Activated naive CD4-positive, alpha-beta T cell treated with anti-CD3 and anti-CD28 coated beads, Interleukin-2, amount 10 ng/mL, durations not matched to agents 7 days and 5 days (primary cell): Measurements from ENCODE around the gene BCL7B.
A peak's percentile ranks its signal among the peaks of the same experiment; 100 is the strongest.
"Not testable (repeated sequence)": the region's sequence is repeated elsewhere in the genome, so short reads cannot be mapped to it uniquely, and the experiment has no call there.

Source experiments
- CTCF ChIA-PET: fragments of 350-600 bp; sonication (Branson Sonifier 250); formaldehyde crosslinking; loops from one replicate; lab custom pipeline; 2021; ENCODE audit warnings: antibody characterized with exemption; lab: Charles Lee
- DNase-seq: peaks from one replicate; pipeline ENCODE4 v3.0.0-alpha.2; 2020
- H3K27ac Mint-ChIP-seq: one replicate; pipeline ENCODE4 v1.8.0; 2021; ENCODE audit warnings: mild to moderate bottlenecking, moderate library complexity, mixed read lengths
- H3K27me3 Mint-ChIP-seq: one replicate; pipeline ENCODE4 v1.8.0; 2021; ENCODE audit warnings: mild to moderate bottlenecking, mixed read lengths
- H3K36me3 Mint-ChIP-seq: one replicate; pipeline ENCODE4 v1.8.0; 2021; ENCODE audit warnings: mixed read lengths
- H3K4me1 Mint-ChIP-seq: one replicate; pipeline ENCODE4 v1.8.0; 2021; ENCODE audit warnings: mixed read lengths
- H3K4me3 Mint-ChIP-seq: one replicate; pipeline ENCODE4 v1.8.0; 2021; ENCODE audit warnings: mild to moderate bottlenecking, moderate library complexity, mixed read lengths
- H3K9me3 Mint-ChIP-seq: one replicate; pipeline ENCODE4 v1.8.0; 2021; ENCODE audit warnings: mixed read lengths

The BCL7B gene

GRCh38 chr7:73582664-73583202 lies 25.2 kb upstream of the BCL7B start:
- CTCF ChIA-PET = interaction anchor here (0.8 kb wide), 1 partner anchor 16 kb away, joined by 3 read pairs; no protein-coding TSS in a partner anchor
- Mint-ChIP-seq H3K27ac (no peak overlapping the region), H3K4me1 (peaks cover 19% of the 10 kb centered on the region), H3K27me3 (peaks cover 12% of the 10 kb centered on the region), H3K4me3 (no peak overlapping the region), H3K36me3 (peaks cover 4% of the 10 kb centered on the region), H3K9me3 (no peaks in the 10 kb centered on the region)
- DNase-seq = no peak

DNA sequence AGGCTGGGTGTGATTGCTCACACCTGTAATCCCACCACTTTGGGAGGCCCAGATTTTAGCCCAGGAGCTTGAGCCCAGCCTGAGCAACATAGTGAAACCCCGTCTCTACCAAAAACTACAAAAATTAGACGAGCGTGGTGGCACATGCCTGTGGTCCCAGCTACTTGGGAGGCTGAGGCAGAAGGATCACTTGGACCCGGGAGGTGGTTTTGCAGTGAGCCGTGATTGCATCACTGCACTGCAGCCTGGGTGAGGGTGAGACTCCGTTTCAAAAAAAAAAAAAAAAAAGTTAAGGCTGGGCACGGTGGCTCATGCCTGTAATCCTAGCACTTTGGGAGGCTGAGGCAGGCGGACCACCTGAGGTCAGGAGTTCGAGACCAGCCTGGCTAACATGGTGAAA lies 23.5 kb upstream of the BCL7B start:
- H3K36me3 Mint-ChIP-seq, H3K4me3 Mint-ChIP-seq, H3K27ac Mint-ChIP-seq, DNase-seq, H3K9me3 Mint-ChIP-seq, CTCF ChIA-PET: not testable (repeated sequence)
- peaks cover 12% of the 10 kb centered on the region for H3K27me3 Mint-ChIP-seq
- peaks cover 32% of the 10 kb centered on the region for H3K4me1 Mint-ChIP-seq

- Mint-ChIP-seq H3K36me3 (peaks cover 19% of the 10 kb centered on the region), H3K27me3 (peaks cover 4% of the 10 kb centered on the region), H3K4me1 (peaks cover 32% of the 10 kb centered on the region), H3K9me3 (no peaks in the 10 kb centered on the region), H3K27ac (peak within 1 kb of the TSS; percentile 99), H3K4me3 (peak within 1 kb of the TSS; percentile 95)
- CTCF ChIA-PET = interaction anchor here (1.0 kb wide), 1 partner anchor 22 kb away, joined by 3 read pairs; no protein-coding TSS in a partner anchor
- peak; percentile 99 for DNase-seq
Measured at GRCh38 chr7:73578342-73579128, 21.0 kb upstream of the BCL7B start, which contains the start of gene TBL2. Gene TBL2 (minus strand): TSS chr7:73578579. CDS start chr7:73578549, 30 bp downstream.

GRCh38 chr7:73577627-73578341 lies 20.3 kb upstream of the BCL7B start:
- H3K36me3 Mint-ChIP-seq = peaks cover 22% of the 10 kb centered on the region

DNA sequence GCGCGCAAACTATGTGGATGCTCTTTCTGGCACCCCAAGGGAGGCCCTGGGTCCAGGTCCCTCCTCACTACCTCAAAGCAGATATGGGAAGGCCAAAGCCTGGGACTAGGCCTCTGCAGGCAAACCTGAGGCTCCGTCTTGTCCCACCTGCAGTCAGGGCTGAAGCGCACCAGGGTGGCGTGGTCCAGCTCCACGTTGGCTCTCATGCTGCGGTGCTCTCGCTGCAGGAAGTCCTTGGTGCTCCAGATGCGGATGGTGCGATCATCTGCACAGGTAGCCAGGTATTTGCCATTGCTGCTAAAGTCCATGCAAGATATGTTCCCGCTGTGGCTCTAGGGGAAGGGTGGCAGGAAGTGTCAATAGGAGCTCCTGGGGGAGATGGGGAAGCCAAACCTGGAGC lies 16.3 kb upstream of the BCL7B start:
- CTCF ChIA-PET = no interaction called here
- Mint-ChIP-seq H3K36me3 (peaks cover 52% of the 10 kb centered on the region), H3K27ac (no peak overlapping the region), H3K4me3 (no peak overlapping the region), H3K4me1 (peaks cover 25% of the 10 kb centered on the region), H3K27me3 (no peaks in the 10 kb centered on the region), H3K9me3 (no peaks in the 10 kb centered on the region)
- DNase-seq = peak; percentile 1

More at GRCh38 chr7:73577627-73578341, 20.3 kb upstream of the BCL7B start:
- Mint-ChIP-seq H3K27ac (peak overlapping the region; percentile 99), H3K4me1 (peaks cover 32% of the 10 kb centered on the region), H3K4me3 (peak overlapping the region; percentile 95), H3K27me3 (peaks cover 4% of the 10 kb centered on the region), H3K9me3 (no peaks in the 10 kb centered on the region)
- CTCF ChIA-PET = interaction anchor here (1.0 kb wide), 1 partner anchor 21 kb away, joined by 3 read pairs; no protein-coding TSS in a partner anchor
- DNase-seq = no peak

GRCh38 chr7:73573276-73573675 lies 15.8 kb upstream of the BCL7B start:
- Mint-ChIP-seq H3K4me3 (no peak overlapping the region), H3K9me3 (no peaks in the 10 kb centered on the region), H3K36me3 (peaks cover 51% of the 10 kb centered on the region), H3K27ac (no peak overlapping the region), H3K4me1 (peaks cover 24% of the 10 kb centered on the region), H3K27me3 (no peaks in the 10 kb centered on the region)
- no peak for DNase-seq
- CTCF ChIA-PET = no interaction called here

- peak; percentile 13 for DNase-seq
- peaks cover 28% of the 10 kb centered on the region for H3K4me1 Mint-ChIP-seq
- H3K27me3 Mint-ChIP-seq = no peaks in the 10 kb centered on the region
- H3K36me3 Mint-ChIP-seq = peaks cover 52% of the 10 kb centered on the region
- H3K27ac Mint-ChIP-seq = no peak overlapping the region
- CTCF ChIA-PET = interaction anchor here (0.7 to 1.1 kb wide), 2 partner anchors 11 to 33 kb away, joined by 3 read pairs; no protein-coding TSS in a partner anchor
- no peaks in the 10 kb centered on the region for H3K9me3 Mint-ChIP-seq
- H3K4me3 Mint-ChIP-seq = no peak overlapping the region
Measured at GRCh38 chr7:73572767-73573186, 15.3 kb upstream of the BCL7B start.

DNA sequence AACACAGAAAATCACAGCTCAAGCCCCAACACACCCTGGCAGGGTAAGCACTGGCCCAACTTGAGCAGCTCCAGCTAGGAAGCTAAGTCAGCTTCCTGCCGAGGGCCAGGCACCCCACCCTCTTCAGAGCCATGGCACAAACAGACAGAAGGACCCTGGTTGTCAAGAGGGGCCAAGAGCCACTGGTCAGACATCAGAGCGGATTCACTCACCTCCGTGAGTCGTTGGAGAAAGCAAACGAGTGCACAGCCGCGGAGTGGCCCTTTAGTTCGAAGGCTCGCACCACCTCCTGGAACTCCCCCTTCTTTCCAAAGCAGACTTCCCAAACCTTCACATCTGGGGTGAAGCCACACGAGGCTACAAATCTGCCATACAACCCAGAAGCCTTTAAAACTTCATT lies 13.5 kb upstream of the BCL7B start:
- no peak overlapping the region for H3K4me3 Mint-ChIP-seq
- H3K36me3 Mint-ChIP-seq = peaks cover 51% of the 10 kb centered on the region
- no peak for DNase-seq
- CTCF ChIA-PET = no interaction called here
- peaks cover 30% of the 10 kb centered on the region for H3K4me1 Mint-ChIP-seq
- H3K27me3 Mint-ChIP-seq = no peaks in the 10 kb centered on the region
- peak overlapping the region; percentile 19 for H3K27ac Mint-ChIP-seq
- H3K9me3 Mint-ChIP-seq = no peaks in the 10 kb centered on the region

DNA sequence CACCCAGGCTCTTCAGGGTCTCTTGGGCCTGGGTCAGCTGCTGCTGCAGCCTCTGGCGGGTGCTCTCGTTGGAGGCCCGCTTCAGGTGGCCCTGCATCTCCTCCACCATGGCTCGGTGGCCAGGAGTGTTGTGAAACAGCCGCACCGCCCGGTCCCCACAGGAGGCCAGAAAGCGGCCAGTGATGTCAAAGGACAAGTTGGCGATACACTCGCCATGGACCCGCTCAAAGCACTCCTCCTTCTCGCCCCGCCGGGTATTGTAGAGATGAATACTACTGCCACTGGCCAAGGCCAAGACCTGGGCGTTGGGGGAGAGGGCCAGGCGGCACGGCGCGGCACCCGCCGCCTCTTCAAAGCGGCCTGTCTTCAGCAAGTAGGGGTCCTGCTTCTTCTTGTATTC lies 13.0 kb upstream of the BCL7B start:
- H3K4me1 Mint-ChIP-seq = peaks cover 35% of the 10 kb centered on the region
- no peak overlapping the region for H3K4me3 Mint-ChIP-seq
- H3K9me3 Mint-ChIP-seq = no peaks in the 10 kb centered on the region

GRCh38 chr7:73569042-73569608 lies 11.6 kb upstream of the BCL7B start:
- Mint-ChIP-seq H3K36me3 (peaks cover 45% of the 10 kb centered on the region), H3K27ac (no peak overlapping the region), H3K9me3 (no peaks in the 10 kb centered on the region), H3K27me3 (no peaks in the 10 kb centered on the region), H3K4me3 (no peak overlapping the region), H3K4me1 (peaks cover 38% of the 10 kb centered on the region)
- CTCF ChIA-PET = interaction anchor here (1.5 kb wide), 1 partner anchor 38 kb away, joined by 3 read pairs; no protein-coding TSS in a partner anchor
- DNase-seq = no peak

More for the DNA sequence above, 13.0 kb upstream of the BCL7B start:
- peaks cover 51% of the 10 kb centered on the region for H3K36me3 Mint-ChIP-seq
- no peak overlapping the region for H3K27ac Mint-ChIP-seq
- DNase-seq = no peak
- H3K27me3 Mint-ChIP-seq = no peaks in the 10 kb centered on the region
- CTCF ChIA-PET = no interaction called here

- H3K27ac Mint-ChIP-seq = peak overlapping the region; percentile 45
- peaks cover 38% of the 10 kb centered on the region for H3K36me3 Mint-ChIP-seq
- no peaks in the 10 kb centered on the region for H3K9me3 Mint-ChIP-seq
- peaks cover 38% of the 10 kb centered on the region for H3K4me1 Mint-ChIP-seq
- H3K4me3 Mint-ChIP-seq = no peak overlapping the region
- CTCF ChIA-PET = interaction anchor here (1.5 kb wide), 1 partner anchor 39 kb away, joined by 3 read pairs; no protein-coding TSS in a partner anchor
- H3K27me3 Mint-ChIP-seq = no peaks in the 10 kb centered on the region
- peak; percentile 18 for DNase-seq
Measured at GRCh38 chr7:73567846-73568685, 10.6 kb upstream of the BCL7B start.

DNA sequence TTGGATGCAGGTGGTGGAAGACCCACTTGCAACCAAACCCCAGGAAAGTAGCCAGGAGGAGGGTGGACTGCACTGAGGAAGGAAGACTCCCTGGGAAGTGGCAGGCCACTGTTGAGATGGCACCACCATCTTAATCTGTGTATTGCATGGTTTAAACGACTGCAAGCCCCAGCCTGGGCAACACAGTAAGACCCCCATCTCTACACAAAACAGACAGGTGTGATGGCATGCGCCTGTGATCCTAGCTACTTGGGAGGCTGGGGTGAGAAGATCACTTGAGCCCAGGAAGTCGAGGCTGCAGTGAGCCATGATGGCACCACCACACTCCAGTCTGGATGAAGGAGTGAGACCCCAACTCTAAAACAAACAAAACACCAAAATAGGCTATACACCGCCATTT lies 9.7 kb upstream of the BCL7B start:
- H3K36me3 Mint-ChIP-seq = peaks cover 29% of the 10 kb centered on the region
- no peak overlapping the region for H3K27ac Mint-ChIP-seq
- no peaks in the 10 kb centered on the region for H3K27me3 Mint-ChIP-seq
- no peak overlapping the region for H3K4me3 Mint-ChIP-seq
- DNase-seq = peak; percentile 10
- H3K9me3 Mint-ChIP-seq = no peaks in the 10 kb centered on the region
- CTCF ChIA-PET = interaction anchor here (1.1 to 1.9 kb wide), 4 partner anchors 16 to 47 kb away, joined by 3 to 5 read pairs (median 4); no protein-coding TSS in a partner anchor
- H3K4me1 Mint-ChIP-seq = peaks cover 38% of the 10 kb centered on the region

DNA sequence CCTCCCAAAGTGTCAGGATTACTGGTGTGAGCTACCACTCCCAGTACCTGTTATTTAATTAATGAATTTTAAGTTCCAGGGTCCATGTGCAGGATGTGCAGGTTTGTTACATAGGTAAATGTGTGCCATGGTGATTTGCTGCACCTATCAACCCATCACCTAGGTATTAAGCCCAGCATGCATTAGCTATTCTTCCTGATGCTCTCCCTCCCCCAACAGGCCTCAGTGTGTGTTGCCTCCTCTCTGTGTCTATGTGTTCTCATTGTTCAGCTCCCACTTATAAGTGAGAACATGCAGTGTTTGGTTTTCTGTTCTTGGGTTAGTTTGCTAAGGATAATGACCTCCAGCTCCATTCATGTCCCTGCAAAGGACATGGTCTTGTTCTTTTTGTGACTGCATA lies 8.9 kb upstream of the BCL7B start:
- peaks cover 24% of the 10 kb centered on the region for H3K36me3 Mint-ChIP-seq
- peak overlapping the region; percentile 61 for H3K27ac Mint-ChIP-seq
- DNase-seq = peak; percentile 19
- peak overlapping the region; percentile 65 for H3K4me3 Mint-ChIP-seq
- H3K9me3 Mint-ChIP-seq, H3K27me3 Mint-ChIP-seq: not testable (repeated sequence)
- H3K4me1 Mint-ChIP-seq = peaks cover 38% of the 10 kb centered on the region
- CTCF ChIA-PET = interaction anchor here (1.0 to 1.9 kb wide), 5 partner anchors 17 to 47 kb away, joined by 3 to 5 read pairs (median 4); no protein-coding TSS in a partner anchor
